Right forelimb (tissue), 1 donor: Measurements from ENCODE around the gene ITPR2.

Source experiments
- DNase-seq: peaks from one replicate; pipeline ENCODE4 v3.0.0-alpha.2; 2018

ITPR2 gene

GRCh38 chr12:26373606-26374495, 459.1 kb downstream of the ITPR2 start:
- no peak for DNase-seq

- no peak for DNase-seq
These were observed 460.1 kb downstream of the ITPR2 start for GRCh38 chr12:26372866-26373265.

GRCh38 chr12:26370098-26370497, 462.9 kb downstream of the ITPR2 start:
- DNase-seq, result no peak

GRCh38 chr12:26369588-26369987, 463.4 kb downstream of the ITPR2 start:
- DNase-seq, result no peak

- no peak for DNase-seq
These were observed 464.8 kb downstream of the ITPR2 start for GRCh38 chr12:26367991-26368730.

- no peak for DNase-seq
These were observed 471.0 kb downstream of the ITPR2 start for GRCh38 chr12:26361964-26362363.

- no peak for DNase-seq
These were observed 472.9 kb downstream of the ITPR2 start for GRCh38 chr12:26360062-26360461.

- DNase-seq, result no peak
These were observed 473.4 kb downstream of the ITPR2 start for GRCh38 chr12:26359576-26359975.

GRCh38 chr12:26358651-26359050, 474.3 kb downstream of the ITPR2 start:
- no peak for DNase-seq

GRCh38 chr12:26347300-26347699, 485.7 kb downstream of the ITPR2 start:
- DNase-seq, result no peak

GRCh38 chr12:26346736-26347135, 486.3 kb downstream of the ITPR2 start:
- DNase-seq, result no peak

- no peak for DNase-seq
These were observed 487.5 kb downstream of the ITPR2 start for GRCh38 chr12:26345471-26346003.

GRCh38 chr12:26341491-26341890, 491.5 kb downstream of the ITPR2 start:
- DNase-seq, result no peak

GRCh38 chr12:26340649-26341048, 492.3 kb downstream of the ITPR2 start:
- no peak for DNase-seq

GRCh38 chr12:26339976-26340375, 493.0 kb downstream of the ITPR2 start:
- DNase-seq, result no peak

- no peak for DNase-seq
These were observed 494.1 kb downstream of the ITPR2 start for GRCh38 chr12:26338586-26339572.

- no peak for DNase-seq
These were observed 497.3 kb downstream of the ITPR2 start for GRCh38 chr12:26335651-26336050.

GRCh38 chr12:26334621-26335124, 498.3 kb downstream of the ITPR2 start:
- DNase-seq, result no peak

- DNase-seq, result no peak
These were observed 501.0 kb downstream of the ITPR2 start for GRCh38 chr12:26331960-26332359.

- DNase-seq, result no peak
These were observed 501.9 kb downstream of the ITPR2 start for GRCh38 chr12:26331136-26331535.

- DNase-seq, result no peak
These were observed 504.9 kb downstream of the ITPR2 start for GRCh38 chr12:26327975-26328644.

- no peak for DNase-seq
These were observed 509.3 kb downstream of the ITPR2 start for GRCh38 chr12:26323673-26324072.
